HG03045 (cell line): ENCODE results near the gene TMA7B.
"Not testable (repeated sequence)": the region's sequence is repeated elsewhere in the genome, so short reads cannot be mapped to it uniquely, and the experiment has no call there.

Experiments used
- ATAC-seq: cut with Tn5 transposase; IDR thresholded peaks from one replicate; pipeline ENCODE4 v1.9.1; 2021; ENCODE audit warnings: mild to moderate bottlenecking, moderate library complexity; ENCODE audit not compliant: unreplicated experiment

Gene TMA7B

DNA sequence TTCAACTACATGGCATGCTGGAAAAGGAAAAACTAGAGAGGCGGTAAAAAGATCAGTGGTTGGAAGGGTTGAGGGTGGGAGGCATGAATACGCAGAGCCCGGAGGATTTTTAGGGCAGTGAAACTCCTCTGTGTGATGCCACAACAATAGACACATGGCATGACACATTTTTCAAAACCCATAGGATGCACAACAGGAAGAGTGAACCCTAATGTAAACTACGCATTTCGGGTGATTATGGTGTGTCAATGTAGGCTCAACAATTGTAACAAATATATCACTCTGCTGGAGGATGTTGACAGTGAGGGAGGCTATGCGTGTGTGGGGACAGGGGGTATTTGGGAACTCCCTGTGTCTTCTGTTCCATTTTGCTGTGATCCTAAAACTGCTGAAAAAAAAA is 18.9 kb downstream of the TMA7B start:
- ATAC-seq: no peak

GRCh38 chr22:39979458-39979857 is 19.3 kb downstream of the TMA7B start:
- ATAC-seq: no peak

DNA sequence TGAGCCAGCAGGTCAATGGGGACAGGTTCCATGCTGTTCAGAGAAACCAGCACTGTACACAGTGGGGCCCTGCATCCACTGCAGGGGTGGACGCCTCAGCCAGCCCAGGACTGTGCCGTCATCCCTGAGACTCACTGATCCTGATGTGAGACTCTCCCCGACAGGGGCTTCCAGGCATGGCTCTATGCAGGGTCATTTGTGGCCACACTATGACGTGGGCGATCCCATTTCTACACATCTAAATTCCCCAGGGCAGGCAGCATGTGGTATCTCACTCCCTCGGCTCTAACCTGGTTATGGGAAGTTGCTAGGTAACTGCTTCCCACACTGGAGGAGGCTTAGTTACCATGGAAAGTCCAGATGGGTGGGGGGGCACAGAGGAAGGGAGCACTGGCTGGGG is 20.4 kb downstream of the TMA7B start:
- no peak for ATAC-seq

- no peak for ATAC-seq
Observed at GRCh38 chr22:39983346-39983745, 23.1 kb downstream of the TMA7B start.

GRCh38 chr22:39984006-39984405 is 23.8 kb downstream of the TMA7B start:
- ATAC-seq: no peak

GRCh38 chr22:39984746-39985145 is 24.5 kb downstream of the TMA7B start:
- ATAC-seq: no peak

- ATAC-seq: no peak
Observed at GRCh38 chr22:39985383-39986035, 25.3 kb downstream of the TMA7B start.

- no peak for ATAC-seq
Observed at GRCh38 chr22:39988386-39989114, 28.4 kb downstream of the TMA7B start.

- ATAC-seq: no peak
Observed at GRCh38 chr22:39989633-39990032, 29.4 kb downstream of the TMA7B start.

DNA sequence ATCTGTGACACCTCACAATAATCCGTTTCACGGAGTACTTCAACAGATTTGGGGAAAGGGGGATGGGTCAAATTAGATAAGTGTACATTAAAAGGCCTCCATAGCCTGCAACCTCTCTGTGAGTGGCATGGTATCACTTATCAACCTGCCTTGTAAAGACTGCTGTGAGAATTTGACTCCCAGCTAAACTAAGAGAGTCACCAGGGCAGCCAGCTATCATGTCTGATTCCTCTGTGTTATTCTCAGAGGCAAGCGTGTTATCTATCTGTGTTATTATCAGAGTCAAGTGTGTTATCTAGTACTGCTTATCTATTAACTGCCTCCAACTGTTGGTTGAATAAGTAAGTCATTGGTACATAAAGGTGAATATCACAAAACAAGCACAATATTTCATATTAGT is 30.5 kb downstream of the TMA7B start:
- no peak for ATAC-seq

DNA sequence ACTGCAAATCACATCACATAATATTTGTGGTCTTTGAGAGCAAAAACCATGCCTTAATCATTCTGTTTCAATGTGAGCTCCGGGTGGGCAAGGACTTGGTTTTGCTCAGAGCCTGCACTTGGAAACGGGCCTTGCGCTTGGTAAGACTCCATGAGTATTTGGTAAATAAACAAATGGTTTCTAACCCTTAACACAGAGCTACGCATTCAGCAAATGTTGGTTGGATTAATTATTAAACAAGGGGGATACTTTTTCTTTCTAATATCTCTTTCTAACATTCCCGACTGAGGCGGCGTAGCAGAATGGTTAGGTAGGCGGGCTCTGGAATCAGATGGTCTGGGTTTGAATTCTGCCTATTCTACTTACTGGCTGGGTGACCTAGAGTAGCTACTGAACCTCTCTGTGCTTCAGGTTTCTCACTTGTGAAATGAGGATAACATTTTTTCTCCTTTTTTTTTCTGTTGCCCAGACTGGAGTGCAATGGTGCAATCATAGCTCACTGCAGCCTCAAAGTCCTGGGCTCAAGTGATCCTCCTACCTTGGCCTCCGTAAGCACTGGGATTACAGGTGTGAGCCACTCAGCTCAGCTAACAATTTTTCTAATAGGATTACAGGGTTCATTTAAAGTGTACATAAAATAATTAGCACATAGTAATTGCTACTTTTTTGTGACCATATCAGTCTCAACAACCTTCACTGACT is 31.1 kb downstream of the TMA7B start:
- no peak for ATAC-seq

DNA sequence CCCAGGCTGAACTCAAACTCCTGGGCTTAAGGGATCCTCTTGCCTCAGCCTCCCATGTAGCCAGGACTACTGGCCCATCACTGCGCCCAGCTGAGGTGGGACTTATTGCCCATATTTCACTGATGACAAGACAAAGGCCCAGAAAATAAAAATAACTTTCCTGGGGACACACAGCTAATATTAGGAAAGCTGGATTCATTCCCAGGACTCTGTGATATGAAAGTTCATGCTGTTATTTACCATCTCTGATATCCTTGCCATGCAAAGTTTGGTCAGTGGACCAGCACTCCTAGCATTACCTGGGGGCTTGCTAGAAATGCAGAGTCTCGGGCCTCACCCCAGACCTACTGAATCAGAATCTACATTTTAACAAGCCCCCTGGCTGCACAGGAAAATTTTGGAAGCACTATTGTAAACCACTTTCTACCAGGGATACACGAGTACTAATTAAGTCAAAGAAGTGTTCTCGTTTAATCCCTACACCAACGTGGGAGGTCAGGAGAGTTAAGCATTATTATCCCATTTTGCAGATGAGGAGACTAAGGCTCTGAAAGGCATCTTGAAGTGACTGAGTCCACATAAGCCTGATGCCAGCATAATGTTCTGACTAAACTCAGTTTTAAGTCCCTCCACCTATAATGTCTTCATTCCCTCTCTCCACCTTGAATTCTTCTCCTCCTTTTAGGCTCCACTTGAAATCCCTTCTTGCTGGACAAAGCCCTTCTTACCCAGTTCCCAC is 32.1 kb downstream of the TMA7B start:
- no peak for ATAC-seq

DNA sequence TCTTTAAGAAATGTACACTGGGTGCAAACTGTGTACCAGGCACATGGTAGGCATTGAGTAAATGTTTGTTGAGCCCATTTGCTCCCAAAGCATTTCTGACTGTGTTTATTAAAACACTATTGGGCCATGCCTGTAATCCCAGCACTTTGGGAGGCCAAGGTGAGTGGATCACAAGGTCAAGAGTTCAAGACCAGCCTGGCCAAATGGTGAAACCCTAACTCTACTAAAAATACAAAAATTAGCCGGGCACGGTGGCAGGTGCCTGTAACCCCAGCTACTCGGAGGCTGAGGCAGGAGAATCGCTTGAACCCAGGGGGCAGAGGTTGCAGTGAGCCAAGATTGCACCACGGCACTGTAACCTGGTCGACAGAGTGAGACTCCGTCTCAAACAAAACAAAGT is 32.7 kb downstream of the TMA7B start:
- ATAC-seq: not testable (repeated sequence)

DNA sequence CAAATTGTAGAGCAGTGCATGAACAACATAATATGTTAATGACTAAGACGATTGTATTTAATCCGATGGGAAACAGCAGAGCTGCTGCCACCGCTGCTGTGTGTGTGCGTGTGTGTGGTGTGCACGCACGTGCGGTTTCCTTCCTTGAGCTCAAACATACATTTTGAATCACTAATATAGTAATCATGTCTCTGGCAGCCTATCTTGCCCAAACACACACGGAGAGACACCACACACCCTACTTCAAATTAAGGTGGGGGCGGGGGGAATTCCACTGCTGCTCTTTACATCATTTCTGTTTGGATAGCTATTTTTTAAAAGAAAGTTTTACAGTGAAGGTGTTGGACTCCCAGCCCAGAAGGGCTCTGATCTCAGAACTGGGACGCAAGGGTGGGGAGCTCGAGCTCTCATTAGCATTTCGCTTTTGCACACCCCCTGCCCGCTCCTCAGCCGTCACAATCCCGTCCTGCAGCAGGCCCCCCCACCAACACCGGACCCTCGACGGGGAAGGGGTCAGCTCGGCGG is 33.9 kb downstream of the TMA7B start:
- ATAC-seq: no peak

GRCh38 chr22:39994566-39995392 is 34.6 kb downstream of the TMA7B start, which contains the start of gene FAM83F:
TSS of gene FAM83F (plus strand) at chr22:39994954. CDS start at chr22:39995043, 89 bp downstream.
- ATAC-seq: no peak

- no peak for ATAC-seq
Observed at GRCh38 chr22:39995393-39996252, 35.4 kb downstream of the TMA7B start.

- ATAC-seq: no peak
Observed at GRCh38 chr22:39996732-39997131, 36.5 kb downstream of the TMA7B start.

DNA sequence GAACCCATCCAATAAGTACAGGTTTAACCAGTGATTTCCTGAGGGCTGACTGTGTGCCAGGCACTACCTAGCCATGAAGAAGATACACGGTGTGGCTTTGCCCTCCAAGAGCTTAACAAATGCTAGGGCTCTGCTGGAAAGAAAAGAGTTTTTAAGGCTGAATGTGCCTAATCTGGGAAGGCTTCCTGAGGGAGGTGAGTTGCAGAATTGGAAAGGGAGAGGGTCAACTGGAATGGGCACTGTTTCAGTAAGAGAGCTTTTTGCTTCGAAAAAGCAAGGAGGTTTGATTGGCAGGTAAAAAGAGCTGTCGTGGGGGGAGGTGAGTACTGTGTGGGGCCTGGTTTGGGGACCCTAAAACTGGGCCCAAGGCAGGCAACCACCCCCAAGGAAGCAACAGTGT is 37.2 kb downstream of the TMA7B start:
- no peak for ATAC-seq
